Measurements from ENCODE around the gene MTRR. TPM values are rescaled to one million over a fixed set of nuclear protein-coding genes. Genes with fewer than 3 reads are reported as not detected.

The MTRR gene
- total and polyA plus RNA-seq, 10 donors: 13.8 to 66.3 (median 43.9) TPM

DNA sequence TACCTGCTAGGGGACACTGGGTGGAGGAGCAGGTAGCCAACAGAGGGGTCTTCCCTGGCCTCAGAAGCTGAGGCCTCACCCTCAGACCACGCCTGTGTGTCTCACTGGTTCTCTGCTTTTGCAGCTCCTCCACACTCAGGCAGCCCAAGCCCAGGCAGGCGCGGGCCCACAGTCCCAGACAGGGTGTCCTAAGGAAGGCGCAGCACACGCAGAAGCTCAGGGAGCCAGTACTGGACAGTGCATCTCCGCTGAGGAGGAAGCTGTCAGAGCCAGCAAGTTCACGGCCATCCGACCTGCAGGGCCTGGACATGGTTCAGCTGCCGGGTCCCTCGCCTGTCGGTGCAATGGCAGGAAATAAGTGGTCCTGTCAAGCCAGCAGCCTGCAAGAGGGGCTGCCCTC, 43.3 kb upstream of the MTRR start:
- DNase-seq: no peak
- WGBS, 5 donors: 72 to 92% (median 81%) methylated on average over 10 to 11 of the region's 11 CpGs
- Histone ChIP-seq H3K27me3 (replicated peaks in 1 of 7) (peaks cover 0 to 17% (median 0%) of the 10 kb centered on the region in 7 donors), H3K4me1 (no peaks in the 10 kb centered on the region), H3K36me3 (no peaks in the 10 kb centered on the region), H3K4me3 (no peak overlapping the region), H3K27ac (no peak overlapping the region), H3K9me3 (no peaks in the 10 kb centered on the region)
- intact Hi-C loops (cut with DNase I; ENCODE audit: low total_unique reads): no loop called here
- TF ChIP-seq POLR2AphosphoS5 (IDR thresholded peaks at IDR 0.05) (no peak), POLR2A (IDR thresholded peaks at IDR 0.05) (no peak)
- TF ChIP-seq, protein P1, sequence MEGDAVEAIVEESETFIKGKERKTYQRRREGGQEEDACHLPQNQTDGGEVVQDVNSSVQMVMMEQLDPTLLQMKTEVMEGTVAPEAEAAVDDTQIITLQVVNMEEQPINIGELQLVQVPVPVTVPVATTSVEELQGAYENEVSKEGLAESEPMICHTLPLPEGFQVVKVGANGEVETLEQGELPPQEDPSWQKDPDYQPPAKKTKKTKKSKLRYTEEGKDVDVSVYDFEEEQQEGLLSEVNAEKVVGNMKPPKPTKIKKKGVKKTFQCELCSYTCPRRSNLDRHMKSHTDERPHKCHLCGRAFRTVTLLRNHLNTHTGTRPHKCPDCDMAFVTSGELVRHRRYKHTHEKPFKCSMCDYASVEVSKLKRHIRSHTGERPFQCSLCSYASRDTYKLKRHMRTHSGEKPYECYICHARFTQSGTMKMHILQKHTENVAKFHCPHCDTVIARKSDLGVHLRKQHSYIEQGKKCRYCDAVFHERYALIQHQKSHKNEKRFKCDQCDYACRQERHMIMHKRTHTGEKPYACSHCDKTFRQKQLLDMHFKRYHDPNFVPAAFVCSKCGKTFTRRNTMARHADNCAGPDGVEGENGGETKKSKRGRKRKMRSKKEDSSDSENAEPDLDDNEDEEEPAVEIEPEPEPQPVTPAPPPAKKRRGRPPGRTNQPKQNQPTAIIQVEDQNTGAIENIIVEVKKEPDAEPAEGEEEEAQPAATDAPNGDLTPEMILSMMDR (IDR thresholded peaks at IDR 0.05 in 8 of 11, conservative IDR thresholded peaks at IDR 0.05 in 3 of 11): no peak

DNA sequence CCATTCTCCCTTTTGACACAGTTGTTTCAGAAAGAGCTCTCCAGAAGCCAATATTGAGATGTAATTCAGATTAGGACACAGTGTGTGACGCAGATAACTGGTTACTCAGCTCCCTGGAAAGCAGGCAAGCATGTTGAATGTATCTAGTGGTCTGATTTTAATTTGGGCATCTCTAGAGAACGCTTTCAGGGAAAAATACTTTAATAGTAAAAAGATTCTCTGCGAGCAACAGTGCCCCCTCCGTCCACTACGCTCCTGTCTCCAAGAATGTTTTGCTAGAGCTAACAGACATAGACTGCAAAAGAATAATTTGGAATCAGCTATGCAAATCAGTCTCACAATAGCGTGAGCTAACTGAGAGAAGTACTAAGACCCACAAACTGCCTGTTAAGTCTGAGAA, 41.3 kb upstream of the MTRR start:
- H3K36me3 ChIP-seq: no peaks in the 10 kb centered on the region
- no peaks in the 10 kb centered on the region for H3K4me1 ChIP-seq
- no peak overlapping the region for H3K27ac ChIP-seq
- no peak for DNase-seq
- 80 to 87% (median 87%) methylated on average over 6 of the region's 6 CpGs for WGBS, 5 donors
- H3K4me3 ChIP-seq: no peak overlapping the region
- intact Hi-C loops (cut with DNase I; ENCODE audit: low total_unique reads): no loop called here
- H3K27me3 ChIP-seq (replicated peaks in 1 of 7): peaks cover 0 to 15% (median 0%) of the 10 kb centered on the region in 7 donors
- H3K9me3 ChIP-seq: no peaks in the 10 kb centered on the region
- TF ChIP-seq POLR2A (IDR thresholded peaks at IDR 0.05) (no peak), POLR2AphosphoS5 (IDR thresholded peaks at IDR 0.05) (no peak)
- TF ChIP-seq, protein P1 (IDR thresholded peaks at IDR 0.05 in 8 of 11, conservative IDR thresholded peaks at IDR 0.05 in 3 of 11): no peak

DNA sequence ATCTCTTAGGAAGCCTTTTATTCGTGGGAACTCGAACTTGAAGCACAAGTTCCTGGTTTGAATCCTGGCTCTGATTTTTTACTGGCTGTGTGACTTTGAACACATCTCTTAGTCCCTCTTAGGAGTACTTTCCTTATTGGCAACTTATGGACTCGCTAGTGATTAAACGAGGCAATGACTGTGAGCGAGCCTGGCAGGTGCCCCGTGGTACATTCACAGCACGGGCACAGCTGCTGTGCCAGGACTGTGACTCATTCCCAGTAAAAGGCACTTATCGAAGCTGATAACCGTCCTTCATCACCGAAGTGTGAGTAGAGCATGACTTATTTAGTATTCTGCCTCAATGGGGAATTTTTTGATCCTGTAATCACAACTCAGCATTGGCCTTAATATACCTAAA, 40.7 kb upstream of the MTRR start:
- 77 to 87% (median 80%) methylated on average over 10 of the region's 10 CpGs for WGBS, 5 donors
- intact Hi-C loops (cut with DNase I; ENCODE audit: low total_unique reads): no loop called here

DNA sequence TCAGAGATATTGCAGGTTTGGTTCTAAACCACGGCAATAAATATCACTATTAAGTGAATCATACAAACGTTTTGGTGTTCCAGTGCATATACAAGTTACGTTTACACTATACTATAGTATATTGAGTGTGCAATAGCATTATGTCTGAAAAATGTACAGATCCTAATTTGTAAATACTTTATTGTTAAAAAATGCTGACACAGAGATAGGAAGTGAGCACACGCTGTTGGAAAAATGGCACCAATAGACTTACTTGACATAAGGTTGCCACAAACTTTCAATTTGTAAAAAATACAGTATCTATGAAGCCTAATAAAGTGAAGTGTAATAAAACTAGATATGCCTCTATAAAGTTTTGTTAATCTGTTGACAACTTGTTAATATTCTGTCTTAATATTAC, 34.0 kb upstream of the MTRR start:
- Histone ChIP-seq H3K36me3 (no peaks in the 10 kb centered on the region), H3K9me3 (no peaks in the 10 kb centered on the region), H3K4me3 (no peak overlapping the region), H3K27me3 (replicated peaks in 1 of 7) (peaks cover 0 to 5% (median 0%) of the 10 kb centered on the region in 7 donors), H3K4me1 (no peaks in the 10 kb centered on the region), H3K27ac (no peak overlapping the region)
- intact Hi-C loops (cut with DNase I; ENCODE audit: low total_unique reads): no loop called here
- 79 to 90% (median 84%) methylated on average over 4 of the region's 4 CpGs for WGBS, 5 donors
- TF ChIP-seq, protein P1 (IDR thresholded peaks at IDR 0.05 in 8 of 11, conservative IDR thresholded peaks at IDR 0.05 in 3 of 11): no peak
- no peak for DNase-seq

More for the DNA sequence above, 40.7 kb upstream of the MTRR start:
- H3K4me1 ChIP-seq: no peaks in the 10 kb centered on the region
- peaks cover 0 to 9% (median 0%) of the 10 kb centered on the region in 7 donors for H3K27me3 ChIP-seq (replicated peaks in 1 of 7)
- H3K9me3 ChIP-seq: no peaks in the 10 kb centered on the region
- no peaks in the 10 kb centered on the region for H3K36me3 ChIP-seq
- H3K4me3 ChIP-seq: no peak overlapping the region
- no peak for TF ChIP-seq POLR2A (IDR thresholded peaks at IDR 0.05)
- no peak for TF ChIP-seq POLR2AphosphoS5 (IDR thresholded peaks at IDR 0.05)
- TF ChIP-seq, protein P1 (IDR thresholded peaks at IDR 0.05 in 8 of 11, conservative IDR thresholded peaks at IDR 0.05 in 3 of 11): no peak
- DNase-seq: no peak
- H3K27ac ChIP-seq: no peak overlapping the region

Measured in spleen (tissue), 11 donors.